HL-60 (cell line): Measurements from ENCODE around the gene GRIN2C.

Source experiments
- POLR2AphosphoS5 ChIP-seq: IDR thresholded peaks from 2 replicates; pipeline ENCODE4 v1.6.1; 2012; ENCODE audit warnings: low read depth
- TF ChIP-seq, protein P1 (sequence below): IDR thresholded peaks from one replicate; pipeline ENCODE4 v1.5.1; 2011; ENCODE audit warnings: low read length, control low read depth, inconsistent platforms; ENCODE audit not compliant: insufficient read depth

DNA sequence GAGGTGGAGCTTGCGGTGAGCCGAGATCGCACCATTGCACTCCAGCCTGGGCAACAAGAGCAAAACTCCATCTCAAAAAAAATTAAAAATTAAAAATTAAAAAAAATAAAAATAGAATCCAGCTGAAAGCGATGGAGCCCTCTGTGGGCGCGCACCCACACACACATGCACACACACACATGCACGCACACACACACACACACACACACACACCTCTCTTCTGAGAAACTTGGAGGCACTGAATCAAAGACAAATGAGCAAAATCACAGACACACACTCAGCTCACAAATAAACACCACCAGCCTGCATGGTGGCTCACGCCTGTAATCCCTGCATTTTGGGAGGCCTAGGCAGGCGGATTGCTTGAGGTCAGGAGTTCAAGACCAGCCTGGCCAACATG lies 43.3 kb upstream of the GRIN2C start:
- TF ChIP-seq, protein P1, sequence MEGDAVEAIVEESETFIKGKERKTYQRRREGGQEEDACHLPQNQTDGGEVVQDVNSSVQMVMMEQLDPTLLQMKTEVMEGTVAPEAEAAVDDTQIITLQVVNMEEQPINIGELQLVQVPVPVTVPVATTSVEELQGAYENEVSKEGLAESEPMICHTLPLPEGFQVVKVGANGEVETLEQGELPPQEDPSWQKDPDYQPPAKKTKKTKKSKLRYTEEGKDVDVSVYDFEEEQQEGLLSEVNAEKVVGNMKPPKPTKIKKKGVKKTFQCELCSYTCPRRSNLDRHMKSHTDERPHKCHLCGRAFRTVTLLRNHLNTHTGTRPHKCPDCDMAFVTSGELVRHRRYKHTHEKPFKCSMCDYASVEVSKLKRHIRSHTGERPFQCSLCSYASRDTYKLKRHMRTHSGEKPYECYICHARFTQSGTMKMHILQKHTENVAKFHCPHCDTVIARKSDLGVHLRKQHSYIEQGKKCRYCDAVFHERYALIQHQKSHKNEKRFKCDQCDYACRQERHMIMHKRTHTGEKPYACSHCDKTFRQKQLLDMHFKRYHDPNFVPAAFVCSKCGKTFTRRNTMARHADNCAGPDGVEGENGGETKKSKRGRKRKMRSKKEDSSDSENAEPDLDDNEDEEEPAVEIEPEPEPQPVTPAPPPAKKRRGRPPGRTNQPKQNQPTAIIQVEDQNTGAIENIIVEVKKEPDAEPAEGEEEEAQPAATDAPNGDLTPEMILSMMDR, result no peak
- TF ChIP-seq POLR2AphosphoS5, result no peak
